ENCODE measurements around the gene TIMM23B.
"Not testable (repeated sequence)": the region's sequence is repeated elsewhere in the genome, so short reads cannot be mapped to it uniquely, and the experiment has no call there.

TIMM23B gene

GRCh38 chr10:49970331-49970857, 28.5 kb downstream of the TIMM23B start:
- not testable (repeated sequence) for H3K4me3 ChIP-seq (replicated peaks; ENCODE audit: low read depth, low read length); DNase-seq (ENCODE audit: extremely low read depth, low read depth)

- H3K4me3 ChIP-seq (replicated peaks; ENCODE audit: low read depth, low read length), result not testable (repeated sequence)
Observed at GRCh38 chr10:49971466-49971865, 29.6 kb downstream of the TIMM23B start.

DNA sequence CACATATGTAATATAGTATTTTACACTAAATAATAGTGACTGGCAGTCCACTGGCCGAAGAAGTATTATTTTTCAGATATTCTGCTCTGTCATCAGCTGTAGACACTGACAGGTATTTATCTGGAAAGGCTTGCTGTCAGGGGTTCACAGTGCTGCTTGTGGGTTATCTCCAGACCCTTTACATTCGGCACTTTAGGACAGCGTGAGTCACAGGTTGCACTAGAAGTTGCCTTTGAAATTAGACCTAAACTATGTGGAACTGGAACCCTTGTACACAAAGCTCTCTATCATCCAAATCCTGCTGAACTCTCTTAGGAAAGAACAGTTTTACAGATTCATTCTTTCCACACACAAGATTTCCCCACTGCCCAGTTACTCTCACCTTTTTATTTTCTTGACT, 30.2 kb downstream of the TIMM23B start:
- H3K4me3 ChIP-seq (replicated peaks; ENCODE audit: low read depth, low read length); DNase-seq (ENCODE audit: extremely low read depth, low read depth): not testable (repeated sequence)

More at GRCh38 chr10:49971466-49971865, 29.6 kb downstream of the TIMM23B start:
- DNase-seq (ENCODE audit: extremely low read depth, low read depth), result not testable (repeated sequence)

DNA sequence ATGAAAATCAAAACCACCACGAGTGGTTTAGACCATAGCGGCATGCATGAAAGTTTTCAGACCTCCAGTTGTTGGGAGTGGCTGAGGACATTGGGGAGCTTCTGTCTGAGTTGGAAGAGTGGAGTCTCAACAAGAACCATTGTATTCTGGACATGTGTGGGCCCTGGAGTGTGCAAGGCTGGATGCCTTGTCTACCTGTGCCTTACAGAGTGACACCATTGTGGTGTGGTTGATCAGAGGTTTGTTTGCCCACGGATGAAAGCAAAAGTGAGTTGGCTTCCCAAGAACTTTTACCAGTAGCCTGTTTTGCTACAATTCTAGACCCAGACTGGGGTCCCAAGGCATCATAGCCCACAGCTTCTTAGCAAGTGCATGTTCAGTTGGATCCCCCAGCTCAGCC, 35.9 kb downstream of the TIMM23B start:
- DNase-seq (ENCODE audit: extremely low read depth, low read depth); H3K4me3 ChIP-seq (replicated peaks; ENCODE audit: low read depth, low read length): not testable (repeated sequence)

- not testable (repeated sequence) for DNase-seq (ENCODE audit: extremely low read depth, low read depth); H3K4me3 ChIP-seq (replicated peaks; ENCODE audit: low read depth, low read length)
Observed at GRCh38 chr10:49987207-49987606, 45.4 kb downstream of the TIMM23B start.

DNA sequence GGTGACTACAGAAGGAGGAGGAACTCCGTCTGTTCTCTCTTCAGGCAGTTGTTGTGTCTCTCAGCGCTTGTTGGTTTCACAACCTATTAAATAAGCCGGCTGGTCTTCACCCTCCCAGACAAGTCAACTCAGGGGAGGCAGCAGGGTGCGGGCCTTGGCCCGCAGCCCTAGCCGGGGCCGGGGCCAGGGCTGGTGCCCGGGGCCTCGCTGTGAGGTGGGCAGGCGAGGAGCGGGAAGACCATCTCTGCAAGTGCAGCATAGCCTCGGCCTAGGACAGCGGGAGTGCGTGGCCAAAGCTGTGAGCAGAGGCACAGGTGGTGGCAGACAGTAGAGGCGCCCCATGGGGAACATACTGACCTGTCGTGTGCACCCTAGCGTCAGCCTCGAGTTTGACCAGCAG, 46.5 kb downstream of the TIMM23B start, which contains the start of gene AGAP6:
AGAP6 (plus strand) TSS at position 31 of the 400 bp plus-strand sequence; CDS start at position 341, 310 bp downstream.
- H3K4me3 ChIP-seq (replicated peaks; ENCODE audit: low read depth, low read length); DNase-seq (ENCODE audit: extremely low read depth, low read depth): not testable (repeated sequence)

DNA sequence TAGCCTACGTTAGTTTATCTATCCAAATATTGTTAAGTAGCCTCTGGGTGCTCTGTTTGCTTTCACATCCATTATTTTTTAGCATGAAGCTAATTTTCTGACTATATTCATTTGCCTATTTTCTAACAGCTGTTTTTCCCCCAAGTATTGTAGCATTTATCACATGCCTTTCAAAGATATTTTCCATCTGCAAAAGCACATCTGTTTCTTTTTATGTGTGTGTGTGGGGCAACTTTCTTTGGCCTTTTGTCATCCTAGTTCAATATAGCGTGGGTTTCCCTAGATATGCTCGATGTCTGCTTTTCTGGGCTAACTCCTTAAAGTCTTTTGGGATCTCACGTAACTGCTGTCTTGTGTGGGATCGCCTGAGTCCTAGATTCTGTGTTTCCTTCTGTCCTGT, 53.5 kb downstream of the TIMM23B start:
- DNase-seq (ENCODE audit: extremely low read depth, low read depth); H3K4me3 ChIP-seq (replicated peaks; ENCODE audit: low read depth, low read length): not testable (repeated sequence)

DNA sequence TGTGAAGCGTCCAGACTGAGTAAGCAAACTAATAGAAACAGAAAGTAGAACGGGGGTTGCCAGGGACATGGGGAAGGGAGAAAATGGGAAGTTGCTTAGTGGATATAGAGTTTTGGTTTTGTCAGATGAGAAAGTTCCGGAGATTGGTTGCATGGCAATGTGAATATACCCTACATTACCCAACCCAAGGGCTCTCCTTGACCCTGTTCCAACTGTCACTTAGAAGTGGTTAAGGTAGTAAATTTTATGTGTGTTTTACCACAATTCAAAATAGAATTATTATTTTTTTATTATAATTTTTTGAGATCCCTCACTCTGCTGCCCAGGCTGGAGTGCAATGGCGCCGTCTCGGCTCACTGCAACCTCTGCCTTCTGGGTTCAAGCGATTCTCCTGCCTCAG, 72.2 kb downstream of the TIMM23B start:
- not testable (repeated sequence) for DNase-seq (ENCODE audit: extremely low read depth, low read depth); H3K4me3 ChIP-seq (replicated peaks; ENCODE audit: low read depth, low read length)

GRCh38 chr10:50015596-50016220, 73.9 kb downstream of the TIMM23B start:
- not testable (repeated sequence) for H3K4me3 ChIP-seq (replicated peaks; ENCODE audit: low read depth, low read length); DNase-seq (ENCODE audit: extremely low read depth, low read depth)

- H3K4me3 ChIP-seq (replicated peaks; ENCODE audit: low read depth, low read length); DNase-seq (ENCODE audit: extremely low read depth, low read depth): not testable (repeated sequence)
Observed at GRCh38 chr10:50016926-50017325, 75.1 kb downstream of the TIMM23B start.

DNA sequence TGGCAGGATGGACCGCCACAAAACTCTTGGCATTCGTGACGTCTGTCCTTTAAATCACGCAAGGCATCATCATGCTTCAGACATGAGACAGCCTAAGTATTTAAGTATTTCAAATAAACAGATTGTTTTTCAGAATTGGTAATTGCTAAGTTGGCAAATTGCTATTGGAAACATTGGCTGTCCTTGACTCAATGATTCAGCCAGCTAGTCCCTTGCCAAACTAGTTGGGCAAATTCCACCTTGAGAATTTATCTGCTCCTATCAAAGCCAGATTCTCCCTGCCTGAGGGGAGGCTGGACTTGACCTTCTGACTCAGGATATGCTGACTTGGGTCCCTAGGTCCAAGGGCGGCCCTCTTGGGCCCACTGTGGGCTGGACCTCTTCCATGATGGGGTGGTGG, 75.8 kb downstream of the TIMM23B start:
- H3K4me3 ChIP-seq (replicated peaks; ENCODE audit: low read depth, low read length); DNase-seq (ENCODE audit: extremely low read depth, low read depth): not testable (repeated sequence)

DNA sequence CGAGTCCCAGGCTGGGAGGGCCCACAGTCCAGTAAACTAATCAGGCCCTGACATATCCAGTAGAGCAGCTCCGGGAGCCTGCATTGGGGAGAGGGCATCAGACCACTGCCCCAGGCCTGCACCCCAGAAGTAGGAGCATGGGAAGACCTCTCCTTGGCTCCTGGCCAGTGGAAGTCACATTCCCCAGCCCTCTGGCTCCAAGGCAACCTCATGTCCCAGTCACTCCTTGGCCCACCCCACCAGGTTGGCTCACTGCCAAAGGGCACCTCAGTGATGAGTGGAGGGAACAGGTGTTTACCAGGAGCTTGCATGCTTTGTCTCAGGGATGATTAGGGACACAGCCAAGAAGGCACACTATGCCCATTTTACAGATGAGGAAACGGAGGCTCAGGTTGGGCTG, 77.4 kb downstream of the TIMM23B start:
- not testable (repeated sequence) for H3K4me3 ChIP-seq (replicated peaks; ENCODE audit: low read depth, low read length); DNase-seq (ENCODE audit: extremely low read depth, low read depth)

GRCh38 chr10:50020451-50021024, 78.7 kb downstream of the TIMM23B start:
- not testable (repeated sequence) for H3K4me3 ChIP-seq (replicated peaks; ENCODE audit: low read depth, low read length); DNase-seq (ENCODE audit: extremely low read depth, low read depth)

DNA sequence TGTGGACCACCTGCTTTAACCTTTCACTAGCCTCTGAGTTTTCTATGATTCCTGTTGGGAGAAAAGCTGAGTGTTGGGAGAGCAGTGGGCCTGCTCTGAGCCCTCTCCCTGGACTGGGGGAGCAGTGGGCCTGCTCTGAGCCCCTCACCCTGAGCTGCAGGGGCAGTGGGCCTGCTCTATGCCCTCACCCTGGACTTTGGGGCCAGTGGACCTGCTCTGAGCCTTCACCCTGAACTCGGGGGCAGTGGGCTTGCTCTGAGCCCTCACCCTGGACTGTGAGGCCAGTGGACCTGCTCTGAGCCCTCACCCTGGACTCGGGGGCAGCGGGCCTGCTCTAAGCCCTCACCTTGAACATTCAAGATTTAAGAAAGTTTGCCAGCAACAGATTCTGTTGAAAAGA, 79.8 kb downstream of the TIMM23B start:
- no peak overlapping the region for H3K4me3 ChIP-seq (replicated peaks; ENCODE audit: low read depth, low read length)
- no peak for DNase-seq (ENCODE audit: extremely low read depth, low read depth)
- no peak for TF ChIP-seq CTCF (IDR thresholded peaks at IDR 0.05; ENCODE audit: low read depth, low read length, missing control alignments)

Data from HFF-Myc (cell line).